Heart right ventricle (tissue), 16 donors: ENCODE measurements around the gene CDHR1. TPM values are rescaled to one million over a fixed set of nuclear protein-coding genes. Genes with fewer than 3 reads are reported as not detected.
A peak's percentile ranks its signal among the peaks of the same experiment; 100 is the strongest.
"Not testable (repeated sequence)": the region's sequence is repeated elsewhere in the genome, so short reads cannot be mapped to it uniquely, and the experiment has no call there.

Source experiments
- ATAC-seq, 8 donors: fragments of 200-7000 bp; cut with Tn5 transposase; one replicate each; pipeline ENCODE4 v1.9.1; 2020; ENCODE audit warnings: mild to moderate bottlenecking in 8 of 8, moderate library complexity in 8 of 8, moderate number of reproducible peaks in 1 of 8
- DNase-seq, 2 donors: peaks; one replicate each; pipeline ENCODE4 v3.0.0-alpha.2; 2020
- H3K27ac ChIP-seq, 10 donors: fragments of 200-600 bp; sonication (generic) in 2 of 10; one replicate each; pipeline versions ENCODE4 v1.5.0 to v1.8.0; 2020 to 2022; ENCODE audit warnings: mild to moderate bottlenecking in 3 of 10
- H3K27me3 ChIP-seq, 7 donors: fragments of 200-600 bp; one replicate each; pipeline ENCODE4 v1.8.0; 2021 to 2022; ENCODE audit warnings: mild to moderate bottlenecking in 2 of 7
- H3K36me3 ChIP-seq, 9 donors: fragments of 200-600 bp; sonication (generic) in 1 of 9; one replicate each; pipeline versions ENCODE4 v1.5.0 to v1.8.0; 2020 to 2022; ENCODE audit warnings: mild to moderate bottlenecking in 2 of 9
- H3K4me1 ChIP-seq, 9 donors: fragments of 200-600 bp; sonication (generic) in 1 of 9; one replicate each; pipeline versions ENCODE4 v1.5.0 to v1.8.0; 2020 to 2022; ENCODE audit warnings: mild to moderate bottlenecking in 4 of 9
- H3K4me3 ChIP-seq, 10 donors: fragments of 200-600 bp; sonication (generic) in 2 of 10; one replicate each; pipeline versions ENCODE4 v1.5.0 to v1.8.0; 2020 to 2022; ENCODE audit warnings: mild to moderate bottlenecking in 7 of 10, moderate library complexity in 2 of 10
- H3K9me3 ChIP-seq, 11 donors: fragments of 200-600 bp in 10 of 11; sonication (generic) in 2 of 11; one replicate each; pipeline versions ENCODE4 v1.5.0 to v1.8.0; 2013 to 2022; ENCODE audit warnings: mild to moderate bottlenecking in 2 of 11, control low read depth in 1 of 11, moderate library complexity in 1 of 11
- CTCF ChIP-seq, 9 donors: fragments of 200-600 bp; sonication (generic) in 2 of 9; IDR thresholded peaks; one replicate each; pipeline versions ENCODE4 v1.5.0 to v1.8.0; 2021 to 2022; ENCODE audit warnings: antibody characterized with exemption in 9 of 9, mild to moderate bottlenecking in 5 of 9, moderate library complexity in 1 of 9
- WGBS, 2 donors: extraction: QIAGEN DNeasy Blood & Tissue Kit; methylation state at CpG; one replicate each; pipeline ENCODE4 v1.1.7; 2013; ENCODE audit warnings: inconsistent platforms in 1 of 2; 5-methylcytosine and 5-hydroxymethylcytosine counted together
- intact Hi-C, 10 donors: fragments of 100-400 bp; cut with DNase I; formaldehyde crosslinking; loops; one replicate each; pipeline versions ENCODE4 v1.11.1 to v1.14.2; 2022
- long read RNA-seq, 3 donors: library from polyadenylated mRNA; unstranded; transcript quantifications; one replicate each; pipeline ENCODE4 v2.0.0, GENCODE V29; 2020 to 2021
- polyA plus RNA-seq, 2 donors: library from polyadenylated mRNA; stranded (reverse); fragments of 200-250 nt; gene quantifications; one replicate each; pipeline ENCODE4 v1.2.3, GENCODE V29; 2013
- total RNA-seq, 10 donors: library from RNA; stranded (reverse); fragmentation: NEBNext Ultra II Directional in 3 of 10; extraction: Animal tissue kit (Norgen Biotek cat#: 25700) in 3 of 10; gene quantifications; one replicate each; pipeline versions ENCODE4 v1.2.1 to v1.2.4, GENCODE V29; 2021 to 2023
- donor health status: Arrhythmogenic right ventricular cardiomyopathy.
- donor health status: ischemic (EF 13 %, LVEDD 7.1; RV severe dilation, severe dysfunction).
- donor health status: healthy with polysubstance abuse.
- donor health status: DM: no; HTN: yes; CAD: no.
- donor health status: DM: no; HTN: no; CAD: no.
- donor health status: ischemic (EF 25% LVEDD 6.9; RV normal size, moderate dysfunction).
- donor health status: ischemic (EF 25% LVEDD 5.7; RV mildly dilated, moderate dysfunction).
- donor health status: healthy.
- donor health status: DM: yes; HTN: yes; CAD: no.
- donor health status: Ischemic cardiomyopathy.
- donor health status: ischemic (EF 35%, LVEDD 5.7; RV mildly dilated, moderate dysfunction).
- donor health status: nonischemic (EF 11% LVEDD 7.7; RV severe dilation, severe dysfunction).
- donor health status: DM: yes; HTN: yes; CAD: no.
- donor health status: PGD.
- donor health status: ischemic (EF 29% LVEDD 5.4; RV normal size, mild dysfunction).
- donor health status: nonischemic (EF 23%, LVEDD 6.1; RV moderate dilation, normal function).

Gene CDHR1
- 1 to 10 TPM in 3 of 10 donors, under 1 TPM in 7; 0.12 to 1.3 (median 0.49) TPM for total RNA-seq
- polyA plus RNA-seq, result under 1 TPM; 0.12 to 0.29 TPM
- long read RNA-seq, donor 1, result 0 reads
- long read RNA-seq, donor 2, result 0 reads
- long read RNA-seq, donor 3, result 0 reads

GRCh38 chr10:84194424-84195043, at the start of gene CDHR1:
TSS of gene CDHR1 (plus strand) at chr10:84194537. CDS start at chr10:84194761, 224 bp downstream.
- intact Hi-C loops, result no loop called here
- Histone ChIP-seq H3K27ac (no peak within 1 kb of the TSS), H3K27me3 (peaks cover 10 to 58% (median 45%) of the 10 kb centered on the region in 7 donors), H3K9me3 (no peaks in the 10 kb centered on the region), H3K36me3 (no peaks in the 10 kb centered on the region), H3K4me1 (peaks cover 4 to 28% (median 12%) of the 10 kb centered on the region in 9 donors), H3K4me3 (peak within 1 kb of the TSS; percentile 32 to 61 (median 50))
- DNase-seq (peak; percentile 17 to 48), ATAC-seq (peak; percentile 29 to 66 (median 47))
- TF ChIP-seq CTCF (IDR thresholded peaks at IDR 0.05), result no peak
- 0 to 1% methylated on average over 50 to 61 of the region's 61 CpGs for WGBS, 2 donors

GRCh38 chr10:84147347-84147746, 47.0 kb upstream of the CDHR1 start:
- Histone ChIP-seq H3K4me1 (peaks cover 0 to 7% (median 0%) of the 10 kb centered on the region in 9 donors), H3K9me3 (no peaks in the 10 kb centered on the region), H3K27me3 (no peaks in the 10 kb centered on the region), H3K36me3 (peaks cover 0 to 100% (median 77%) of the 10 kb centered on the region in 9 donors), H3K27ac (no peak overlapping the region), H3K4me3 (no peak overlapping the region)
- no peak for TF ChIP-seq CTCF (IDR thresholded peaks at IDR 0.05)
- intact Hi-C loops, result loop anchor here in 4 of 10 donors (5.0 to 10.0 kb wide), 5 partner anchors 55 to 177 kb away; partner anchors contain the start of gene CCSER2 (in 1 of the 4)
- DNase-seq (no peak), ATAC-seq (no peak)

GRCh38 chr10:84148006-84148597, 46.2 kb upstream of the CDHR1 start:
- ATAC-seq, DNase-seq, H3K4me1 ChIP-seq, H3K27me3 ChIP-seq, H3K27ac ChIP-seq, H3K4me3 ChIP-seq, H3K9me3 ChIP-seq: not testable (repeated sequence)
- WGBS, 2 donors, result 79 to 87% methylated on average over 9 of the region's 9 CpGs
- intact Hi-C loops, result loop anchor here in 4 of 10 donors (2.0 to 10.0 kb wide), 6 partner anchors 54 to 177 kb away; partner anchors contain the start of gene CCSER2 (in 1 of the 4)
- peak; percentile 30 to 88 (median 69) for TF ChIP-seq CTCF (IDR thresholded peaks at IDR 0.05)
- peaks cover 0 to 100% (median 73%) of the 10 kb centered on the region in 9 donors for H3K36me3 ChIP-seq

- Histone ChIP-seq H3K36me3 (peaks cover 0 to 100% (median 71%) of the 10 kb centered on the region in 9 donors), H3K4me3 (no peak overlapping the region), H3K27me3 (no peaks in the 10 kb centered on the region), H3K9me3 (no peaks in the 10 kb centered on the region), H3K27ac (no peak overlapping the region), H3K4me1 (no peaks in the 10 kb centered on the region)
- no peak for TF ChIP-seq CTCF (IDR thresholded peaks at IDR 0.05)
- WGBS, 2 donors, result 93 to 97% methylated on average over 2 of the region's 2 CpGs
- DNase-seq (no peak), ATAC-seq (no peak)
- intact Hi-C loops, result loop anchor here in 4 of 10 donors (2.0 to 10.0 kb wide), 6 partner anchors 52 to 175 kb away; partner anchors contain the start of gene CCSER2 (in 1 of the 4)
Measured at GRCh38 chr10:84149854-84150253, 44.5 kb upstream of the CDHR1 start.
